ENCODE measurements around the gene APOBEC3F.

APOBEC3F gene

DNA sequence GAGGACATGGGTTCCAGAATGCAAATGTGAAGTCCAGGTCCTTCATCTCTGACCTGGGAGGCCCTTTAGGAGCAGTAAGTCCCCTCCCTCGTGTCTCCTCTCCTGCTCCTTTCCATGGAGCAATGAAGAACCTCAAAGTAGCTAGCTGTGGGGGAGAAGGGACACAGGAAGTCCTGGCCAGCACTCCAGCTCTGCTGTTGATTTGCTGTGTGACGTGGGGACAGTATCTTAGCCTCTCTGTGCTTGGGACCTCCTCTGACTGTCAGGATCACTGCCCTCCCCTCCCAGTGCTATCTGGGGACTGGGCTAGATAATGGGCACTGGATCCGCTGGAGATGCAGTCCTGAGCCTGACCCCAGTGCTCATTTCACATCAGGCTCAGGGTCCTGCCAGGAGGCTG lies 55.3 kb downstream of the APOBEC3F start:
- DNase-seq: no peak

DNA sequence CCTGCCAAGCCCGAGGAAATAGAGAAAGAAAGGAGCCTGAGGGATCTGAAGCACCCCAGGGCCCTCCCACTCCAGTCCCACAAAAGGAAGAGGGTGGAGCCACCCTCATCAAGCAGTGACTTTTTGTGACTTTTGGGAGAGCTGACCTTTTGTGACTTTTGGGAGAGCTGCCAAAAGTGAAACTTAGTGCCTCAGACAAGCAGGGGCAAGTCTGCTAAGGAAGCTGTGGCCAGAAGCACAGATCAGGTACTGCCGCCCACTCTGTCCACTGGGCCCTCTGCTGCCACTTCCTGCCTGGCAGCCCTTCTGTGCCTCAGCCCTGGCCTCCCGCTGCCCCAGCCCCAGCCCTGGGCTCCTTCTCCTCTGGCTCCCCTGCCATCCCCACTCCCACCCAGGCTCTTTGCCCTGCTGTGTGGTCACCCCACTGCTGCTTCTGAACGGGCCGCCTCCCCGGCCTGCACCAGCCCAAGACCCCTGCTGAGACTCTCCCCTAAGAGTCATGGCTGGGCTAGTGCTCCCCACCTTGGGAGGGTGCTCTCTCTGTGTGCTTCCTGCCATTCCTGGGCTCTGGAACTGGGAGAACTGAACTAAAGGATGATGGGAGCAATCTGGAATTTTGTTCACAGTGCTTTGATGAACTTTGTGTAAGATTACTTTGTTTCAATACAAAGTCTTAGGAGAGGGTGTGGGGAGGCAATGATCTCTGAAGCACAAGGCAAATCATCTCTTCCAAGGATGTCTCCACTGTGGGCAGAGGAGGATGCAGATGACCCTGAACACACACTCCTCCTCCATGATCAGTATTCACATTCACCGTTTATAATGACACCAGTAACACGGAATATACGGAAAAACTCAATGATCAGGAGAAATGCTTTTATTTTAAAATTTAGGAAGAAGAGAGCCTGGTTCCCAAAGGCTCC lies 56.7 kb downstream of the APOBEC3F start, which contains the start of gene APOBEC3H:
TSS of gene APOBEC3H (plus strand) at position 147 of the 923 bp plus-strand sequence. CDS start 3,035 bp downstream, outside the sequence.
- DNase-seq: no peak

GRCh38 chr22:39098026-39098425 lies 57.4 kb downstream of the APOBEC3F start:
- DNase-seq: no peak

DNA sequence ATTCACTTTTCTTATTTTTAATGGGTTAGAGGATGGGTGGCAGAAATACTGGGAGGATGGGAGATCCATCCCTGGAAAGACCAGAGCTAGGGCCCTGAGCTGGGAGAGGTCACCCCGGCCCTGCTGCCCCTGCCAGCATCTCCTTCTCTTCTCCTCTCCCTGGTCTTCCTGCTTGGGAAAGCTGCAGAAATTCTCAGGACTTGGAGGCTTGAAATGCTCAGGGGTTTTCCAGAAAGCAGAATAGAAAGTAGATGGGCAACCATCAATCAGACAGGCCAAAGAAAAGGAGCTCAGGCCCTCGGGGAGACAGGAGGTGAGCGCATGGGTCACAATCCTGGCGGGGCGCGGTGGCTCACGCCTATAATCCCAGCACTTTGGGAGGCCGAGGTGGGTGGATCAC lies 57.9 kb downstream of the APOBEC3F start:
- DNase-seq: no peak

- DNase-seq: no peak
Measured at GRCh38 chr22:39101226-39101625, 60.6 kb downstream of the APOBEC3F start.

DNA sequence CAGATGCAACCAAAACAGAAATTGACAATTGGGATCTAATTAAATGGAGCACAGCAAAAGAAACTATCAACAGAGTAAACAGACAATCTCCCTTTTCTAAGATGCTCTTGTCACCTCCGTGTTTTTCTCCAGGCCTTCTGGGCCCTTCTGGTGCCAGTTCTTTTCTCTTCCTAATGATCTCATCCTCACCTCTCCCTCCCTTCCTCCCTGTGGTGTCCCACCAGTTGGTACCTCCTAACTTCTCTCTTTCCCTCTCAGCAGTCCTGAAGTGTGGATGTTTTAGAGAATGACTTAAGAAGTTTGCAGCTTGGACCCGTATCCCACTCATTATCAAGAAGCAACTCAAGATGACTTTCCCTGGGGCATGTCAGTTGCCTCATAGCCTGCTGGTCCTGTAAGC lies 62.8 kb downstream of the APOBEC3F start:
- DNase-seq: no peak
